SKM-1 treated with dmso at 0.1 percent for 144 hours (cell line): ENCODE data around the gene DUSP28.
"Not testable (repeated sequence)": the region's sequence is repeated elsewhere in the genome, so short reads cannot be mapped to it uniquely, and the experiment has no call there.

Experiments
- DNase-seq: peaks from one replicate; lab custom pipeline; 2025; ENCODE audit not compliant: unreplicated experiment; lab: John Stamatoyannopoulos, UW

The DUSP28 gene

GRCh38 chr2:240560084-240560479, at the start of gene DUSP28:
TSS of gene DUSP28 (plus strand) at chr2:240560357. CDS start at chr2:240560685, 328 bp downstream.
- peak; percentile 89 for DNase-seq

- no peak for DNase-seq
These were observed 49.5 kb upstream of the DUSP28 start for GRCh38 chr2:240510513-240511210.

GRCh38 chr2:240511351-240512108, 48.6 kb upstream of the DUSP28 start:
- DNase-seq: no peak

- no peak for DNase-seq
These were observed 48.1 kb upstream of the DUSP28 start for GRCh38 chr2:240512109-240512485.

GRCh38 chr2:240512666-240513535, 47.3 kb upstream of the DUSP28 start:
- no peak for DNase-seq

GRCh38 chr2:240513549-240514287, 46.4 kb upstream of the DUSP28 start:
- peak; percentile 62 for DNase-seq

- DNase-seq: no peak
These were observed 45.5 kb upstream of the DUSP28 start for GRCh38 chr2:240514631-240515030.

GRCh38 chr2:240517342-240517741, 42.8 kb upstream of the DUSP28 start:
- no peak for DNase-seq

GRCh38 chr2:240518981-240519380, 41.2 kb upstream of the DUSP28 start:
- DNase-seq: no peak

GRCh38 chr2:240519396-240520129, 40.6 kb upstream of the DUSP28 start:
- no peak for DNase-seq

- DNase-seq: no peak
These were observed 39.8 kb upstream of the DUSP28 start for GRCh38 chr2:240520130-240520973.

- no peak for DNase-seq
These were observed 39.2 kb upstream of the DUSP28 start for GRCh38 chr2:240520974-240521350.

GRCh38 chr2:240521885-240522284, 38.3 kb upstream of the DUSP28 start:
- DNase-seq: not testable (repeated sequence)

- no peak for DNase-seq
These were observed 37.8 kb upstream of the DUSP28 start for GRCh38 chr2:240522406-240522805.

GRCh38 chr2:240523451-240524281, 36.5 kb upstream of the DUSP28 start:
- no peak for DNase-seq

GRCh38 chr2:240524963-240525718, 35.0 kb upstream of the DUSP28 start:
- DNase-seq: no peak

- DNase-seq: no peak
These were observed 34.4 kb upstream of the DUSP28 start for GRCh38 chr2:240525802-240526201.

GRCh38 chr2:240526521-240526920, 33.6 kb upstream of the DUSP28 start:
- no peak for DNase-seq
